Stimulated activated CD4-positive, alpha-beta T cell treated with anti-CD3 and anti-CD28 coated beads, Interleukin-1b, Interleukin-23, amount 100 ng/mL, for 1 hour (primary cell): ENCODE data around the gene SOCS2.
"Not testable (repeated sequence)": the region's sequence is repeated elsewhere in the genome, so short reads cannot be mapped to it uniquely, and the experiment has no call there.

Source experiments
- DNase-seq, 2 donors: peaks; one replicate each; pipeline ENCODE4 v3.0.0-alpha.2; 2020; ENCODE audit warnings: low read depth in 2 of 2

Gene SOCS2, protein sequence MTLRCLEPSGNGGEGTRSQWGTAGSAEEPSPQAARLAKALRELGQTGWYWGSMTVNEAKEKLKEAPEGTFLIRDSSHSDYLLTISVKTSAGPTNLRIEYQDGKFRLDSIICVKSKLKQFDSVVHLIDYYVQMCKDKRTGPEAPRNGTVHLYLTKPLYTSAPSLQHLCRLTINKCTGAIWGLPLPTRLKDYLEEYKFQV

DNA sequence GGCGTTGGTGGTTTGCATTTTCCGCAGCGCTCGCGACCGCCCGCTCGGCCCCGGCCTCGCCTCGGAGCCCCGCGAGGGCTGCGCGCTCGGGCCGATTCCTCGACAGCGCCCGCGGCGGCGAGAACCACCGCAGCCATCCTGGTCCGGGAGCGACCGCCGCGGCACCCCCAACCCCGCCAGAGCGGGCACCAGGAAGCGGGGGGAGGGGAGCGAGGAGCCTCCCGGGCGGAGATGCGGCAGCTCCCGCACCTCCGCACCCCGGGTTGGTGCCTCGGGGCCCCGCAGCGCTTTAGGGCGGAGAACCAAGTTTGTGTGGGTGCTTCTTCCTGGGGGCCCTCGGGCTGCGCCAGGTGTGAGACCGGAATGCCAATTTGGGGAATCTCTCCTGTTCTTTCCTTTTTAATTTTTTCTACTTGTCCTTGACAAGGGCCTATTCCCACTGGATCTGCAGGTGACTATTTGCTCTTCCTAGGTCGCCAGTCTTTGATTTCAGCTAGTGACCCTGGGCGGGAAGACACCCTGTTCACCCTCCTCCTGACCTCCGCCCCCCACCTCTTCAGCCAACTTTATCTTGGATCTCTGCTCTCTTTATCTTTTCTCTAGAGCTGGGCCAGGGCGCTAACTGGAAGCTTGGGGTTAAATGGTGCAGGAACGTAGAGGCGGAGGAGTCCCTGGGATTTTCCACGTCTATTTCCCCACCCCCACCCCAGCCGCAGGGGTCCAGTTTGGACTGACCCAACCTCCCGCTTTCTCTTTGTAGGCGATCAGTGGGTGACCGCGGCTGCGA lies at the start of gene SOCS2:
SOCS2 (plus strand) TSS at position 751 of the 787 bp plus-strand sequence. CDS start 223 bp downstream, outside the sequence.
- no peak for DNase-seq

DNA sequence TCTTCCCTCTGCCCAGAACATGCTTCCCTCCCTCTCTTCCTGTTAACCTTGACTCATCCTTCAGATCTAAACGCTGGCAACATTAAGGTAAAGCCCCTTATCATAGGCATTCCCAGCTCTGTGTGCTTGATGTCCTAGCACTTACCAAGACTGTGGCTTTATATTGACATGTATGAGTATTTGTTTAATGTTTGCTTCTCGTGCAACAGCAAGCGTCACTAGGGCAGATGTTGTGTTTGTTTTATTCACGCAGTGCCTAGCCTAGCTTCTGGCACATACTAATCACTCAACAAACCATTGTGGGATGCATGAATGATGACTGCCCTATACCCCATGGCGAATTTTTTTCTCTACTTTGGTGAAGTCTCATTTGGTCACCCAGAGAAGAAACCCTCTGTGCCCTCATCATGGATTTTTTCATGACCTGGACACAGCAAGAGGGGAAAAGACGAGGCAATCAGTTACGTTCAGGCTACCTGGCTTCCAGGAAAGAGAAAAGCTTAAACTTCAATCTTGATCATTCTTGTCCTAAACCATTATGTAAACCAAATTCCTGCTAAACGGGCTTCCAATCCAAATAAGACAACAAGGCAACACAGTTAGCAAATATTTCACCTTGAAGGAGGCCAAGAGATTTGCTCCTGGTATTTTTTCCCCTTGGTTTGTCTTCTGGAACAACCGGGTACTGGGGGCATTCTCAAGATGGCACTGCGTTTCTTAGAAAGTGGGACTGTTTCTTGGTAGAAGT lies 47.9 kb upstream of the SOCS2 start:
- no peak for DNase-seq

DNA sequence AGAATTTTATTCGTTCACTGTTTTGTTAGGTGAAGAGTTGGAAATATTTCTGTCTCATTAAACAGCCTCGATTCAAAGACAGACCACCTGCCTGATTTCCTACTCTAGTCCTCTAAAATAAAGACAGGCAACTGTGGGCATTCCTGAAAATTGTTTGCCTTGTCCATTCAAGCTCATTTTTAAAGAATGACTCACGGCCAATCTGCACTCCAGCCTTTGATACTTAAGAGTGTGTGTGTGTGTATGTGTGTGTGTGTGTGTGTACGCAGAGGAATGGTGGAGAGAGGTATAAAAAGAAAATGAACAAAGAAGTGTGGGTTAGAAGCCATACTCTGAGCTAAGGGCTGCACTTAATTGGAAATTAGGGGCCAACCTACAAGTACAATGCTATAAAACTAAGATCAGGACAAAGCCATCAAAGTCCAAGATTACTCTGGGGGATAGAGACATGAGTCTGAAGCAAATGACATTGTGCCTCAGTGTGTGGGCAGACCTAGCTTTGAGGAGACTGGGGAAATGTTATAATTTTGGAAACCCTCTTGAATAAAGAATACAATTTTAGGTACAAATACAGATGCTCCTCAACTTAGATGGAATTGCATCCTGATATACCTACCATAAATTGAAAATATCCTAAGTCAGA lies 45.6 kb upstream of the SOCS2 start:
- no peak for DNase-seq

DNA sequence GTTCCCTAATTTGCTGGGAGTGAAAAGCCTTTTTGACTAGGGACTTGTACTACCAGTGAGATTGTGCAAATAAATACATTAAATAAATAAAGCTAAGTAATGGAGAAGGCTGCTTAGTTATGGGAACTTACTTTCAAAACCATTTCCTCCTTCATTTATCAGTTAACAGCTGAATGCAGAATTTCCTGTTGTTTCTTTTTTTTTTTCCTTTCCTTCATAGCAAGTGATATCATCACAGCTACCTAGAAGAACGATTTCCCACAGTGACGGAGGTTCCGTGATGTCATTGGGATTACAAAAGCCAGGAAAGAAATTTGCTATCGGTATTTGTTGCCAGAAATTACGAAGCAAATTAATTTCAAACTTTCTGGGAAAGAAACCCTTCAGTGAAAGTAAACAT lies 42.1 kb upstream of the SOCS2 start:
- DNase-seq, result no peak

DNA sequence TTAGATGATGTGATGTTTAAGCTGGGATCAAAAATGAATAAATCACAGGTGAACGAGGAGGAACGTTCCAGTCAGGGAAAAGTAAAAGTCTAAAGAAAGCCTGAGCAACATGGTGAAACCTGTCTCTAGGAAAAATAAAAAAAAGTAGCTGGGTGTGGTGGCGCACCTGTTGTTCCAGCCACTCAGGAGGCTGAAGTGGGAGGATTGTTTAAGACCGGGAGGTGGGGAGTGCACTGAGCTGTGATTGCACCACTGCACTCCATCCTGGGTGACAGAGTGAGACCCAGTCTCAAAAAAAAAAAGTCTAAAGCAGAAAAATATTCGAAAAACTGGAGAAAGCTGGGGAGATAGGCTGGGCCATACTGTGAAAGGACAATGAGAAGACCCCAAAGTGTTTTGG lies 39.2 kb upstream of the SOCS2 start:
- no peak for DNase-seq

DNA sequence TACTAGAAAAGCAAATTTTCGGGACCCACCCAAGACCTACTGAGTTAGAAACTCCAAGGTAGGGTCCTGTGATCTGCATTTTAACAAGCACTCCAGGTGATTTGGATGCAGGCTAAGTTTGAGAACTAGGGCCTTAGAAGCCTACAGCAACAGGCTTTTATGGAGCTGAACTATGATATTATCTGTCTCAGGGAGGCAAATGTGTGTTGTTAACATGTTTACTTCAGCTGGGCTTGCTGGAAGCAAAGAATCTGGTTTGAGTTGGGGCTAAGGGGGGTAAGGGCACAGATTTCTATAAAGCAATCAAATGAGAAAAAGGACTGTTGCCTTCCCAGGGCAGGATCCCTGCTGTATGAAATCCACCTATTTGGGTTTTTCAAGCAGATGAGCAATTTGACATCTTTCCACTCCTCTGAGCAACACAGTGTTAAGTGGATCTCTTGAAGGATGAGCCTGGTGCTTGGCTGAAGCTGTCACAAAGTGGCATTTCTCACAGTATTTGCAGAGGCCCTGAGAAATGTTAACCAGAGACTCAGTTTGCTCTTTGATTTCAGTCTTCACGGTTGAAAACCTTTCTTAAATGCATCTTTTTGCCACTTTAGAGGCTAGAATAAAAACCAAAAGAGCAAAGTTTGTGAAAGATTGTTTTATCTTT lies 36.2 kb upstream of the SOCS2 start:
- DNase-seq, result no peak

DNA sequence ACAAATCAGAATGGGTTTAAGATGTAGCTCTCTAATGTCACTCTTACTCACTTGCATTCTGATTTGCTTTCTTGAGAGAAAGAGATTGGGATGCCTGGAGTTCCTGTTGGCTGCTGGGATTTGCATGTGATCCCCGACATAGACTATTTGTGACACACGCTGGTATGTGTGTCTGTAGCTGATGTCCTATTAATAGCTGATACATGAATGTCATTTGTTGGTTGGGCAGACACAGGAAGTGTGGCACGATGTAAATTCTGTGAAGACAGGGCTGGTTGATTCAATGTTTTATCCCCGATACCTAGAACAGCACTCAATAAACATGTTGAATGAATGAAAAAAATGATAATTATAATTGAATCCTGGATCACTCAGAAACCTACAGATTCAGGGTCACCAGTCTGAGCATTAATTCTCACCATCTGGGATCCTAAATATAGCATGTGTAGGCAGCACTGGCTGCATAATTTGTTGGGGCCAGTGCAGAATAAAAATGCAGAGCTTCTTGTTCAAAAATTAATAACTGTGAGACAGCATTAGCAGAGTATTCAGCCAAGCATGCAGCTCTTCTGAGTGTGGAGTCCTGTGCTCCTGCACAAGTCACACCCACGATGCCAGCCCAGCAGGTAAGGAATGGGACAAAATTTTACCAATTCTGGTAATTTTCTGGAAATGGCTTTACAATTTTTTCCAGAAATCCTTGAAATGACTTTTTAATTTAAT lies 35.5 kb upstream of the SOCS2 start:
- DNase-seq, result no peak

DNA sequence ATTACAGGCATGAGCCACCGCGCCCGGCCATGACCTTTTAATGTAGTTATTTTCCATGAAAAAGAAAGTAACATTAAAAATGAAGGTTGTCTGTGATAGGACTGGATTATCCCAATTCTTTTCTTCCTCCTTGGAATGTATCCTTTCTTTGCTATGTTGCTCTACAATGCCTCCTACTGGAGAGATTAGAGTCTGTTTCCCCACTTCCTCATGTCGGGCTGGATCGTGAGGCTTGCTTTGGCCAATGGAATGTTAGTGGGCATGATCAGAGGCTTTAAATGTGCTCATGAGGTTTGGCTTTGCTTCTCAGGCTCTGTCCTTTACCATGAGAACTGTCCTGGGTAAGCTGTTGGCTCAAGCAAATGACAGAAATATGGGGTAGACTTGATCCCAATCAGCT lies 34.7 kb upstream of the SOCS2 start:
- no peak for DNase-seq

DNA sequence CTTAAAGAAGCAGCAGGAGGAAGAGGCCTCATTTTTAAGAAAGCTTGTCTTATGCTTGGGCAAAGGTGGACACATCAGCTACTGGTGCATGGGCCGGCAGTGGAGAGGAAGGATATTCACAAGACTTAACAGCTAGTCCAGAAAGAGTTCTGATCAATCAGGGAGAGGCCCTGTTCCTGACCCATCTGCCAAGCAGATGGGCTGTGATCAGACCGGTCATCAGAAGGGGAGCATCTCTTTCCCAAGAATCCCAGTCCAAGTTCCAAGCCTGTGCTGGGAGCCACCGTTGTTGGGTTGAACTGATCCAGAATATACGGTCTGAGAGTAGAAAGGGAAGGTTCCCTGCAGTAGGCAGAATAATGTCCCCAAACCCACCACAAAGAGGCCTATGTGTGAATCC lies 32.7 kb upstream of the SOCS2 start:
- no peak for DNase-seq

DNA sequence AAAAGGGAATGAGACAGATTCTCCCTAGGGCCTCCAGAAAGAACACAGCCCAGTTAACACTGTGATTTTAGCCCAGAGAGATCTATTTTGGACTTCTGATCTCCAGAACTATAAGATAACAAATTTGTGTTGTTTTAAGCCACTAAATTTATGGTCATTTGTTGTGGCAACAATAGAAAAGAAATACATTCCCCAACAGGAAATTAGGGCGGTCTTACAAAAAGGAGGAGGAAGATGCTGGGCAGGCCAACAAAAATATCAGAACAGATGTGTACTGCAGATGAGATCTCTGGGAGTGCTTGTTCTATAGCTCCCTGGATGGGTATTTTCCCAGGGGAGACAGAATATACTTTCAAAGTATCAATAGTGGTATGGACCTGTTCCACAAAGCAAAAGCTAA lies 32.0 kb upstream of the SOCS2 start:
- no peak for DNase-seq

DNA sequence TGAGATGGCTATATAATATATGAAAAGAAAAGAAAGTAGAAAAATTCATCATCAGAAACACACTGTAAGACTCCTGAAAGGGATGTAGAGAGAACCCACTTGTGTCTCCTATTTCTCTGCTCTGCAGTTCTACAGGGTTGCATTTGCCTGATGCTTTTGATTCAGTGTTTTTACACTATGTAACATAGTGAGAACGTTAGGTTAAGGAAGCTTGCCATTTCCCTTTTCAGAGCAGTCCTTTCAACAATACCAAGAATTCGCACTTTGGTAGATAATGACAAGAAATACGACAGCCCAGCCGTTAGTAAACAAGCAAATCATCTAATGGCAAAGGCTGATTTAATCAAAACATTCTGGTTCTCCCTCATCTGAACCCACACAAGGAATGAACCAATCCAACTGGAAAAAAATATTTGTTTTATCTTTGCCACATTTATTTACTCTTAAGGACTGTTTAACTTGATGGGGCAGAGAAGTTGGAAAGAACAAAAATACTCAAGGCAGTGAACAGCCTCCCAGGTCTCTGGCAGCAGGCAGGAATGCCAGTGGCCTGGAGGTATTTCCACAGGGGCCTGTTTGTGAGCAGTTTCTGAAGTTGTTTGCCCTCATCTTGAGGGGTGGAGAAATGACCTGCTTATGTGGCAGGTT lies 30.8 kb upstream of the SOCS2 start:
- DNase-seq, result no peak

DNA sequence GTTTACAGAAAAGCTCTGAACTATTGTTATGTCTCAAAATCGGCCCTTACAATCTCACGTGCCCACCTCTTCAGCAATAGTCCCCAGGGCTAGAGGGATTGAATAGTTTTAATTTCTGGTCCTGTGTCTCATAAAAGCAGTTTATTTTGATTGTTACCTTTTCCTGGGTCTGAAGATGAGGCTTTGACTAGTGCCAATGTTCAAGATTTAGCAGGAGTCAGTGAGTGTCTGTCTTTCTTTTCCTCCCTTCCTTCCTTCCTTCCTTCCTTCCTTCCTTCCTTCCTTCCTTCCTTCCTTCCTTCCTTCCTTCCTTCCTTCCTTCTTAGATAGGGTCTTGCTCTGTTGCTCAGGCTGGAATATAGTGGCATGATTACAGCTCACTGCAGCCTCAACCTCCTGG lies 24.7 kb upstream of the SOCS2 start:
- no peak for DNase-seq

DNA sequence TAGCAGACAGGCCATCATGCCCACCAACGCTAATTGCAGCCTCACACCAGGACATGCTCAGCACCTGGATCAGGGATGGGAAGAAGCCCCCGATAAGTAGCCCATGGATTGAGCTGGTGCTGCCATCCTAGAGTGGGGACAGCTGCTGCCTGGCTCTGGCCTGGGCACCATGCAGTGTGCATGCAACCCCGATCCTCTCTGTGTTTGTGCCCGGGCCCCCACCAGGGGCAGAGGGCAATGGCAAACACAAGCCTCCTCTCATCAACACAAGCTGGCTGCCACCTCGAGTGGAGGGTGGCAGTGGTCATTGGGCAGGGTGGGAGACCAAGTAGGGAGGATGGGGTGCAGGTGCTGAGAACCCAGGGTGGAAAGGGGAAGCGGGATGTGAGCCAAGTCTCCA lies 23.3 kb upstream of the SOCS2 start:
- no peak for DNase-seq

DNA sequence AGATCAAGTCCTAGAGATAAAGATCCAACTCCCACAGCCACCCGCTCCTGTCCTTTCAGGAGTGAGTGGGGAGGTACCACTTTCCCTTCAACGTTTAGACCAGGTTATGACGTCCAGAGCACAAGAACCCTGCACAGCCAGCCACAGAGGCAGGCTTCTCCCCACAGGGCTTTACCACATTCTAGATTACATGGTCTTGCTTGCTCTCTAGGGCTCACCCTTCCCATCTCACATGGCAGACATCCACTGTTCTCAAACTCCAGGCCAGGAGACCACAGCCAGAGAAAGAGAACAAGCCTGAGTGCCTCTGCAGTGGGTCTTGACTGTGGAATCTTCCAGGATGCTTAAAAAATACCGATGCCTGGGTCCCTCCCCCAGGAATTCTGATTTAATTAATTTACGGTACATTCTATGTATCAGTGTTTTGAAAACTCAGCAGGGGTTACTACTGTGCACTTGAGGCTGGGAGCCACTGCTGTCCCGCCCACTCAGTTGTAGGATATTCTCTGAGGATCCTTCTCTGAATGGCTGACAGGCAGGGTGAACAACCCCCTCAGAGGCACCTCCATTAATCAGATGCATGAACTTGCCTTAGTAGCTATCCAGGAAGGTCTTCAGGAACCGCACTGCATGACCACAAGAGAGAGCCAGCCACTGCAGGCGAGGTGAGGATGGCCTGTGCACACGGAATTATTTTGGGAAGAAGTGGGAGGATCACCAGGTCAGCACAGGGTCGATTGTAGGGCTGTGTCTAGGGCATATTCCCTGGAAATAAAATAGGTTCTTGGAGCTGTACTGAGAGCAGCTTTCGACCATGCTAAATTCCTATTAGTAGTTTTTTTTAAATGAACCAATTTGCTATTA lies 21.5 kb upstream of the SOCS2 start:
- no peak for DNase-seq

DNA sequence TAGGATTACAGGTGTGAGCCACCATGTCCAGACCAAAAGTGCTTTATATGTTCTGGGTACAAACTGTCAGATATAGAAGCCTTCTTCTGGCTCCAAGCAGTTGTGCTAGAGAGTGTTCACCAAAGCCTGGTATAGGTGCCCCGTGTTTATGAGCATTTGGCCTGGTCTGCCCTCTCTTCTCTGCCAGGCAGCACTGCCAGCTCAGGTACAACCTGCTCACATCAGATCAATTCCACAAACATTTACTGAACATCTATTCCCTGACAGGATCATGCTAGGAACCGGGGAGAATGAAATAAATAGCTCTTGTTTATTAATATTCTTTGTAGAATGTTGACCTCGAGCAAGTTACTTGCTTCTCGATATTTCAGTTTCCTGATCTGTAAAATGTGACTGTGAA lies 20.0 kb upstream of the SOCS2 start:
- DNase-seq, result no peak

DNA sequence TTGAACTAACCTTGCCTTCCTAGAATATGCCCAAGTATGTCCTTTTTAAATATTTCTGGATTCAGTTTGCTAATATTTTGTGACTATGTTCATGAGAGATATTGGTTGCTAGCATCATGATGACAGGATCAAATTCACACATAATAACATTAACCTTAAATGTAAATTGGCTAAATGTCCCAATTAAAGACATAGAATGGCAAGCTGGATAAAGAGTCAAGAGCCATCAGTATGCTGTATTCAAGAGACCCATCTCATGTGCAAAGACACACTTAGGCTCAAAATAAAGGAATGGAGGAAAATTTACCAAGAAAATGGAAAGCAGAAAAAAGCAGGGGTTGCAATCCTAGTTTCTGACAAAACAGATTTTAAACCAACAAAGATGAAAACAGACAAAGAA lies 14.6 kb upstream of the SOCS2 start:
- DNase-seq, result not testable (repeated sequence)

DNA sequence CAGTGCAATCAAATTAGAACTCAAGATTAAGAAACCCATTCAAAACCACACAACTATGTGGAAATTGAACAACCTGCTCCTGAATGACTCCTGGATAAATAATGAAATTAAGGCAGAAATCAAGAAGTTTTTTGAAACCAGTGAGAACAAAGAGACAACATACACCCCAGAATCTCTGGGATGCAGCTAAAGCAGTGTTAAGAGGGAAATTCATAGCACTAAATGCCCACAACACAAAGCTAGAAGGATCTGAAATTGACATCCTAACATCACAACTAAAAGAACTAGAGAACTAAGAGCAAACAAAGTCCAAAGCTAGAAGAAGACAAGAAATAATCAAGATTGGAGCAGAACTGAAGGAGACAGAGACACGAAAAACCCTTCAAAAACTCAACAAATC lies 13.8 kb upstream of the SOCS2 start:
- DNase-seq, result not testable (repeated sequence)

DNA sequence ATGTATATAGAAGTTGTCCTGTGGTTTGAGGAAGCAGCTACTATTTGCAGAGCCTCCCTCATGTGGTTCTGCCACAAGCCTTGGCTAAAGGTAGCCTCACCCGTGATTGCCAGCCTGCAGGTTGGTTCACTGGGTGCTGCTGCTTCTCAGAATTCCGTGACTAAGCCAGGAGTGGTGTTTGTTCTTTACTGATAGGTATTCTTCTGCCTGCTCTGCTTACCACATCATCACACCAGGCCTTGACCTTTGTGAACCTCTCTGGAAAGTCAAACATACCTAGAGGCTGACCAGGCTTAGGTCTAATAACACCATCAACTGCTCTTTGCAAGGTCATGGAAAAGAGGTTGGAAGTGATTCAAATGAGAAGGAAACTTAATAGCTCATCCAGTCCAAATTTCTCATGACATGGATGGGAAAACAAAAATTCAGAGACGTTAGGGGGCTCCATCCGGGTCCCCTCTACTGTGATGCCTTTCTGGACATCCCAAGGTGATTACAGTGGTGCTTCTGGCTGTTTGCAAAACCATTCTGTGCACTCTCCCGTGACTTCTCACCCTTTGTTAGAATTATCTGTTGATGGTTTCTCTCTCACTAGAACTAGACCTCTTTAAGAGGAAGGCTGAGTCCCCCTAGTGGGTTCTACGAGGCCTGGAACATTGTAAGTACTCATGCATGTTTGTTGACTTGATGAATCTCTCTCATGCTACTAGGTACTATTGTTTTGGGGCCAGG lies 8.5 kb upstream of the SOCS2 start:
- no peak for DNase-seq

DNA sequence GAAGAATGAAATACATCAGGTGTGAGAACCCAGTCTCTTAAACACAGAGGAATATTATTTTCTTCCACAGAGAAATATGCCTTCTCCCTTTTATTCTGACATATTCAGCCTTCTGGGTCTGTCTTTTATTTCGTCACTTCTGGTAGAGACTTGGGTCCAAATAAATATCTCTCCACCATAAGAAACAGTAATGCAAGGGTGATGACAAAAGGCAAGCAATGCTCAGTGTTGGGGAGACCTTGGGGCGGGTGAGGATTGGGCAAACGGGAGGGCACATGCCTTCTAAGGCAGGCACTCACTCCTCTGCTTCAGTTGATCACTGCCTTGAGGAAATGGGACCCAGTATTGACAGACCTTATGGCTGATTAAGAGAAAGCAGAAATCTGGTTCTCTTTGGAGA lies 6.7 kb upstream of the SOCS2 start:
- DNase-seq, result no peak
